ENCODE measurements around the gene JCAD. TPM values are rescaled to one million over a fixed set of nuclear protein-coding genes. Genes with fewer than 3 reads are reported as not detected.

JCAD gene
- total and polyA plus RNA-seq, 2 donors (not counting 1 experiment from before 2014, with no cell fraction given) = 3.3 to 27.1 TPM

DNA sequence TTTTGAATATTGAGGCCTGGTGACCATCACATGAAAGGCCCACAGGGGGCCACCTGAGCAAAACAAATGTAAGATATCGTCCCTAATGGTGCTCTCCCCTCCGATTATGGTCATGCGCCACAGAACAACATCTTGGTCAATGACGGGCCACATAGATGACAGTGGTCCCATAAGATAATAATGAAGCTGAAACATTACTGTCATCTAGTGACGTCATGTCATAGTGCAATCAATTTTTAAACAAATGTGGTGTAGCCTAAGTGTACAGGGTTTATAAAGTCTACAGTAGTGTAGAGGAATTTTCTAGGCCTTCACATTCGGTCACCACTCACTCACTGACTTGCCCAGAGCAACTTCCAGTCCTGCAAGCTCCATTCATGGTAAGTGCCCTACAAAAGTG, 36.8 kb downstream of the JCAD start:
- Histone ChIP-seq H3K36me3 (ENCODE audit: control insufficient read depth, insufficient read depth, low read length) (no peaks in the 10 kb centered on the region), H3K27me3 (ENCODE audit: control insufficient read depth, insufficient read depth, low read length) (no peaks in the 10 kb centered on the region), H4K20me1 (ENCODE audit: control insufficient read depth, extremely low read depth, insufficient read depth, low read length) (no peaks in the 10 kb centered on the region), H3K9ac (ENCODE audit: insufficient read depth, low read length) (no peak overlapping the region), H3K9me3 (ENCODE audit: control insufficient read depth, insufficient read depth, low read depth, low read length) (no peaks in the 10 kb centered on the region), H3K79me2 (ENCODE audit: control insufficient read depth, insufficient read depth, low read length) (no peaks in the 10 kb centered on the region), H2AFZ (ENCODE audit: low read length) (no peak overlapping the region), H3K27ac (ENCODE audit: insufficient read depth, low read length) (no peak overlapping the region), H3K4me2 (ENCODE audit: extremely low read depth, insufficient read depth, low read length) (no peak overlapping the region), H3K4me3 (replicated peaks in 1 of 4; ENCODE audit: control extremely low read depth in 1 of 4, insufficient read depth in 1 of 4, low read depth in 3 of 4, low read length in 4 of 4) (no peak overlapping the region), H3K4me1 (ENCODE audit: control insufficient read depth, extremely low read depth, insufficient read depth, low read length) (no peaks in the 10 kb centered on the region)
- TF ChIP-seq EZH2 (IDR thresholded peaks at IDR 0.05; ENCODE audit: low read length, missing control alignments) = no peak
- TF ChIP-seq, protein P1, sequence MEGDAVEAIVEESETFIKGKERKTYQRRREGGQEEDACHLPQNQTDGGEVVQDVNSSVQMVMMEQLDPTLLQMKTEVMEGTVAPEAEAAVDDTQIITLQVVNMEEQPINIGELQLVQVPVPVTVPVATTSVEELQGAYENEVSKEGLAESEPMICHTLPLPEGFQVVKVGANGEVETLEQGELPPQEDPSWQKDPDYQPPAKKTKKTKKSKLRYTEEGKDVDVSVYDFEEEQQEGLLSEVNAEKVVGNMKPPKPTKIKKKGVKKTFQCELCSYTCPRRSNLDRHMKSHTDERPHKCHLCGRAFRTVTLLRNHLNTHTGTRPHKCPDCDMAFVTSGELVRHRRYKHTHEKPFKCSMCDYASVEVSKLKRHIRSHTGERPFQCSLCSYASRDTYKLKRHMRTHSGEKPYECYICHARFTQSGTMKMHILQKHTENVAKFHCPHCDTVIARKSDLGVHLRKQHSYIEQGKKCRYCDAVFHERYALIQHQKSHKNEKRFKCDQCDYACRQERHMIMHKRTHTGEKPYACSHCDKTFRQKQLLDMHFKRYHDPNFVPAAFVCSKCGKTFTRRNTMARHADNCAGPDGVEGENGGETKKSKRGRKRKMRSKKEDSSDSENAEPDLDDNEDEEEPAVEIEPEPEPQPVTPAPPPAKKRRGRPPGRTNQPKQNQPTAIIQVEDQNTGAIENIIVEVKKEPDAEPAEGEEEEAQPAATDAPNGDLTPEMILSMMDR (conservative IDR thresholded peaks at IDR 0.05 in 1 of 2, IDR thresholded peaks at IDR 0.05 in 1 of 2; ENCODE audit: low read depth in 1 of 2, low read length in 2 of 2) = no peak
- DNase-seq (ENCODE audit: low read depth in 2 of 2) = no peak

DNA sequence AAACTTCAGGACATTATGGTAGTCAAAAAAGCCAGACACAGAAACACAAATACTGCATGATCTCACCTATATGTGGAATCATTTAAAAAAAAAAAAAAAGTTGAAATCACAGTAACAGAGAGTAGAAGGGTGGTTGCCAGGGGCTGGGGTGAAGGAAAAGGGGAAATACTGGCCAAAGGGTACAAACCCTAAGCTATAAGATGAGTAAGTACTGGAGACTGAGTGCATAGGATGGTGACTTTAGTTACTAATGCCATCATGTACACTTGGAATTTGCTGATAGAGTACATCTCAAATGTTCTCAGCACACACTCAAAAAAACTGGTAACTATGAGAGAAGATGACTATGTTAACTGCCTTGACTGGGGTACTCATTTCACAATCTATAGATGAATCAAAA, 39.9 kb downstream of the JCAD start:
- DNase-seq (ENCODE audit: low read depth in 2 of 2) = no peak
- no peak overlapping the region for H2AFZ ChIP-seq (ENCODE audit: low read length)
- H3K79me2 ChIP-seq (ENCODE audit: control insufficient read depth, insufficient read depth, low read length) = no peaks in the 10 kb centered on the region
- H3K4me3 ChIP-seq (replicated peaks in 1 of 4; ENCODE audit: control extremely low read depth in 1 of 4, insufficient read depth in 1 of 4, low read depth in 3 of 4, low read length in 4 of 4) = no peak overlapping the region
- H3K36me3 ChIP-seq (ENCODE audit: control insufficient read depth, insufficient read depth, low read length) = no peaks in the 10 kb centered on the region
- no peak overlapping the region for H3K9ac ChIP-seq (ENCODE audit: insufficient read depth, low read length)
- no peak overlapping the region for H3K4me2 ChIP-seq (ENCODE audit: extremely low read depth, insufficient read depth, low read length)
- no peak overlapping the region for H3K27ac ChIP-seq (ENCODE audit: insufficient read depth, low read length)
- H3K4me1 ChIP-seq (ENCODE audit: control insufficient read depth, extremely low read depth, insufficient read depth, low read length) = no peaks in the 10 kb centered on the region
- TF ChIP-seq EZH2 (IDR thresholded peaks at IDR 0.05; ENCODE audit: low read length, missing control alignments) = no peak
- TF ChIP-seq, protein P1 (conservative IDR thresholded peaks at IDR 0.05 in 1 of 2, IDR thresholded peaks at IDR 0.05 in 1 of 2; ENCODE audit: low read depth in 1 of 2, low read length in 2 of 2) = no peak
- no peaks in the 10 kb centered on the region for H4K20me1 ChIP-seq (ENCODE audit: control insufficient read depth, extremely low read depth, insufficient read depth, low read length)
- no peaks in the 10 kb centered on the region for H3K27me3 ChIP-seq (ENCODE audit: control insufficient read depth, insufficient read depth, low read length)
- no peaks in the 10 kb centered on the region for H3K9me3 ChIP-seq (ENCODE audit: control insufficient read depth, insufficient read depth, low read depth, low read length)

DNA sequence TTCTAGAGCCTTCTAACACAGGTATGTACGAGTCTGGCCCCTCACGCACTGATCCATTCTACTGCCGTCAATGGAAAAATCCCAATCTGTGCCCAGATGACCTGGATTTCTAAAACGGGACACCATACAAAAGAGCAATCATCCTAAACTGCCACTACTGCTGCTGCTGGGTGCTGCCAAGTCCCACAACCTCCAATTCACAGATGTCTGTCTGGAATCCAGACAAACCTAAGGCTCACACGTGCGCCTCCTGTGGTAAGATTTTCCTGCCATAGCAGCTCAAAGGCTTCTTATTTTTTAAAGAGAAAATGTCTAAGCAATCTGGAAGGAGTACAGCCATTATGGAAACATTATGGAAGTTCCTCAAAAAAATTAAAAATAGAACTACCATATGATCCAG, 40.9 kb downstream of the JCAD start:
- Histone ChIP-seq H3K27me3 (ENCODE audit: control insufficient read depth, insufficient read depth, low read length) (no peaks in the 10 kb centered on the region), H4K20me1 (ENCODE audit: control insufficient read depth, extremely low read depth, insufficient read depth, low read length) (no peaks in the 10 kb centered on the region)

More for the DNA sequence above, 40.9 kb downstream of the JCAD start:
- Histone ChIP-seq H3K27ac (ENCODE audit: insufficient read depth, low read length) (no peak overlapping the region), H3K36me3 (ENCODE audit: control insufficient read depth, insufficient read depth, low read length) (no peaks in the 10 kb centered on the region), H3K4me2 (ENCODE audit: extremely low read depth, insufficient read depth, low read length) (no peak overlapping the region), H2AFZ (ENCODE audit: low read length) (no peak overlapping the region), H3K4me3 (replicated peaks in 1 of 4; ENCODE audit: control extremely low read depth in 1 of 4, insufficient read depth in 1 of 4, low read depth in 3 of 4, low read length in 4 of 4) (no peak overlapping the region), H3K9ac (ENCODE audit: insufficient read depth, low read length) (no peak overlapping the region), H3K9me3 (ENCODE audit: control insufficient read depth, insufficient read depth, low read depth, low read length) (no peaks in the 10 kb centered on the region), H3K79me2 (ENCODE audit: control insufficient read depth, insufficient read depth, low read length) (no peaks in the 10 kb centered on the region), H3K4me1 (ENCODE audit: control insufficient read depth, extremely low read depth, insufficient read depth, low read length) (peaks cover 5% of the 10 kb centered on the region)
- no peak for TF ChIP-seq EZH2 (IDR thresholded peaks at IDR 0.05; ENCODE audit: low read length, missing control alignments)
- TF ChIP-seq, protein P1 (conservative IDR thresholded peaks at IDR 0.05 in 1 of 2, IDR thresholded peaks at IDR 0.05 in 1 of 2; ENCODE audit: low read depth in 1 of 2, low read length in 2 of 2) = peak in 1 of 2 donors; percentile 8
- no peak for DNase-seq (ENCODE audit: low read depth in 2 of 2)
